HEK293 (cell line): ENCODE data around the gene CBX1.

Experiments
- BCL6B ChIP-seq: fragments of 450-650 bp; formaldehyde crosslinking; IDR thresholded peaks from 2 replicates; pipeline ENCODE4 v1.5.1; 2017; ENCODE audit warnings: missing biosample characterization, missing genetic modification characterization
- GLIS1 ChIP-seq: fragments of 450-650 bp; formaldehyde crosslinking; IDR thresholded peaks from 2 replicates; pipeline ENCODE4 v1.5.1; 2016; ENCODE audit warnings: missing biosample characterization, missing genetic modification characterization
- GLIS2 ChIP-seq: fragments of 450-650 bp; formaldehyde crosslinking; IDR thresholded peaks from 2 replicates; pipeline ENCODE4 v1.5.1; 2016; ENCODE audit warnings: missing biosample characterization, missing genetic modification characterization
- HOXC10 ChIP-seq: sonication (generic); formaldehyde crosslinking; IDR thresholded peaks from 2 replicates; pipeline ENCODE4 v1.8.1; 2023; ENCODE audit warnings: mild to moderate bottlenecking, missing genetic modification reagents
- OVOL3 ChIP-seq: fragments of 450-650 bp; formaldehyde crosslinking; IDR thresholded peaks from 2 replicates; pipeline ENCODE4 v1.5.1; 2016; ENCODE audit warnings: missing biosample characterization, missing genetic modification characterization
- SP2 ChIP-seq: fragments of 450-650 bp; formaldehyde crosslinking; IDR thresholded peaks from 2 replicates; pipeline ENCODE4 v1.5.1; 2016; ENCODE audit warnings: missing biosample characterization, missing genetic modification characterization
- SP7 ChIP-seq: fragments of 450-650 bp; formaldehyde crosslinking; IDR thresholded peaks from 2 replicates; pipeline ENCODE4 v1.5.1; 2016; ENCODE audit warnings: missing biosample characterization, missing genetic modification characterization
- TCF7L2 ChIP-seq: IDR thresholded peaks from 2 replicates; pipeline ENCODE4 v1.6.1; 2011; ENCODE audit warnings: low read depth, mild to moderate bottlenecking, inconsistent platforms, low read length, moderate library complexity, borderline replicate concordance
- WT1 ChIP-seq: fragments of 450-650 bp; formaldehyde crosslinking; IDR thresholded peaks from 2 replicates; pipeline ENCODE4 v1.5.1; 2016; ENCODE audit warnings: missing biosample characterization, missing genetic modification characterization
- ZBTB7A ChIP-seq: fragments of 450-650 bp; formaldehyde crosslinking; IDR thresholded peaks from 2 replicates; pipeline ENCODE4 v1.5.1; 2016; ENCODE audit warnings: low read depth, missing biosample characterization, missing genetic modification characterization
- ZNF148 ChIP-seq: fragments of 450-650 bp; formaldehyde crosslinking; IDR thresholded peaks from 2 replicates; pipeline ENCODE4 v1.5.0; 2017; ENCODE audit warnings: missing biosample characterization, missing genetic modification characterization, borderline replicate concordance
- ZNF184 ChIP-seq: fragments of 450-650 bp; IDR thresholded peaks from 2 replicates; pipeline ENCODE4 v1.5.1; 2018; ENCODE audit warnings: missing biosample characterization, mild to moderate bottlenecking, missing genetic modification characterization
- ZNF202 ChIP-seq: fragments of 450-650 bp; formaldehyde crosslinking; IDR thresholded peaks from 2 replicates; pipeline ENCODE4 v1.5.1; 2016; ENCODE audit warnings: missing biosample characterization, missing genetic modification characterization, borderline replicate concordance
- ZNF274 ChIP-seq, 2 experiments: fragments of 200-500 bp in 1 of 2; fragments of 450-650 bp in 1 of 2; sonication (Bioruptor generic) in 1 of 2; formaldehyde crosslinking in 1 of 2; IDR thresholded peaks; 2 replicates each; pipeline versions ENCODE4 v1.5.1 to v1.6.1; 2014 to 2016; ENCODE audit warnings: borderline replicate concordance in 1 of 2, inconsistent platforms in 1 of 2, low read length in 1 of 2, missing biosample characterization in 1 of 2, missing genetic modification characterization in 1 of 2
- ZNF280D ChIP-seq: fragments of 450-650 bp; formaldehyde crosslinking; IDR thresholded peaks from 2 replicates; pipeline ENCODE4 v1.5.1; 2016; ENCODE audit warnings: missing biosample characterization, missing genetic modification characterization
- ZNF335 ChIP-seq: fragments of 450-650 bp; formaldehyde crosslinking; conservative IDR thresholded peaks from 2 replicates; pipeline ENCODE4 v1.5.1; 2016; ENCODE audit warnings: missing biosample characterization, missing genetic modification characterization
- ZNF37A ChIP-seq: fragments of 450-650 bp; IDR thresholded peaks from 2 replicates; pipeline ENCODE4 v1.5.1; 2018; ENCODE audit warnings: missing biosample characterization, missing genetic modification characterization
- ZNF701 ChIP-seq: fragments of 450-650 bp; formaldehyde crosslinking; IDR thresholded peaks from 2 replicates; pipeline ENCODE4 v1.5.1; 2016; ENCODE audit warnings: missing biosample characterization, missing genetic modification characterization
- ZNF707 ChIP-seq: fragments of 450-650 bp; formaldehyde crosslinking; IDR thresholded peaks from 2 replicates; pipeline ENCODE4 v1.5.1; 2016; ENCODE audit warnings: missing biosample characterization, missing genetic modification characterization
- TF ChIP-seq, protein P1 (sequence below): sonication (generic); formaldehyde crosslinking; IDR thresholded peaks from 2 replicates; pipeline ENCODE4 v1.8.1; 2022; ENCODE audit warnings: mild to moderate bottlenecking, moderate library complexity, missing genetic modification reagents
- TF ChIP-seq, protein P2 (sequence below): fragments of 450-650 bp; formaldehyde crosslinking; IDR thresholded peaks from 2 replicates; pipeline ENCODE4 v1.5.1; 2017; ENCODE audit warnings: missing biosample characterization, missing genetic modification characterization
- TF ChIP-seq, protein P3 (sequence below): fragments of 450-650 bp; formaldehyde crosslinking; IDR thresholded peaks from 2 replicates; pipeline ENCODE4 v1.5.1; 2016; ENCODE audit warnings: missing biosample characterization, missing genetic modification characterization
- TF ChIP-seq, protein P4 (sequence below): fragments of 450-650 bp; formaldehyde crosslinking; conservative IDR thresholded peaks from 2 replicates; pipeline ENCODE4 v1.5.1; 2016; ENCODE audit warnings: low read depth, missing biosample characterization, missing genetic modification characterization

Gene CBX1

DNA sequence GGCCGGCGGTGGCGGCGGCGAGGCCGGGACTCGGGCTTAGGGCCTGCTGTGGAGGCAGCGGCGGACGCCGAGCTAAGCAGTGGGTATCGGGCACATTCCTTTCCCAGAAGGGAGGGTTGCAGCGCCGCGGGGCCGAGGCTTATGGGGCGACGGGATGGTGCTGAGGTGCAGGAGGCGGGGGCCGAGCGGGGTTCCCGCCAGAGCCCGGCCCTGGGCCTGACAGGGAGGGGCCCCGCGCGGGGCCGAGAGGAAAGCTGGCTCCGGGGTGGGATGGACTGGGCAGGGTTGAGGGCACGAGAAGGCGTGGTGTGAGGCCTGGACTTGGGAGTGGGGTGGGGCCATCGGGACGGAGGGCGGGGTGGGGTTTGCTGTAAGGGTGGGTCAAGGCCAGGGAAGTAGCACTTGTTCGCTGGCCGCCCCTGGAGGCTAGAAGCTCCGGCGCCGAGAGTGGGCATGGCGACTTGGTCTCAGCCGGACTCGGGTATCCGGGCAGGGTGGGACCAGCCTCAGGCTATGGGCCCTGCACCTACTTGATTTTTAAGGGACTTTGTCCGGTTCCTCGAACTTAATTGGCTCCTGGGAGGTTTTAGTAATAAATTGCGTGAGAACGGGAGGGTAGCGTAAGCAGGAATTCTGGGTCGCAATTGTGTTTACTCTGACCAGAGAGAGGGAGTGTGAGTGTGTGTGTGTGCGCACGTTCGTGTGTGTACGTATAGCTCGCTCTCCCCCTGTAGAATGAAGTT lies 52.7 kb downstream of the CBX1 start (continued):
- TF ChIP-seq, protein P1, sequence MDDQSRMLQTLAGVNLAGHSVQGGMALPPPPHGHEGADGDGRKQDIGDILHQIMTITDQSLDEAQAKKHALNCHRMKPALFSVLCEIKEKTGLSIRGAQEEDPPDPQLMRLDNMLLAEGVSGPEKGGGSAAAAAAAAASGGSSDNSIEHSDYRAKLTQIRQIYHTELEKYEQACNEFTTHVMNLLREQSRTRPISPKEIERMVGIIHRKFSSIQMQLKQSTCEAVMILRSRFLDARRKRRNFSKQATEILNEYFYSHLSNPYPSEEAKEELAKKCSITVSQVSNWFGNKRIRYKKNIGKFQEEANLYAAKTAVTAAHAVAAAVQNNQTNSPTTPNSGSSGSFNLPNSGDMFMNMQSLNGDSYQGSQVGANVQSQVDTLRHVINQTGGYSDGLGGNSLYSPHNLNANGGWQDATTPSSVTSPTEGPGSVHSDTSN (CRISPR knock-in tag) = peak; percentile 12; the same call in 1 of the 2 replicates
- TF ChIP-seq ZNF701 (tag by site-specific recombination) (no peak), ZNF37A (no peak), SP7 (peak; percentile 64), WT1 (peak; percentile 21; the same call in 1 of the 2 replicates), ZNF202 (tag by site-specific recombination) (no peak), OVOL3 (tag by site-specific recombination) (no peak), ZNF148 (tag by site-specific recombination) (no peak), ZNF274 (IDR thresholded peaks at IDR 0.05; ENCODE audit: low read length) (no peak), ZNF274 (tag by site-specific recombination; IDR thresholded peaks at IDR 0.05; ENCODE audit: borderline replicate concordance) (no peak), ZNF280D (tag by site-specific recombination) (no peak), ZNF707 (no peak), BCL6B (tag by site-specific recombination) (peak; percentile 7; the same call in 1 of the 2 replicates), GLIS2 (peak; percentile 69; the same call in 1 of the 2 replicates), ZNF184 (no peak), HOXC10 (CRISPR knock-in tag) (no peak), ZBTB7A (tag by site-specific recombination) (no peak; the same call in 1 of the 2 replicates), GLIS1 (tag by site-specific recombination) (peak; percentile 40), TCF7L2 (no peak), SP2 (tag by site-specific recombination) (no peak), ZNF335 (tag by site-specific recombination) (peak; percentile 90)
- TF ChIP-seq, protein P2, sequence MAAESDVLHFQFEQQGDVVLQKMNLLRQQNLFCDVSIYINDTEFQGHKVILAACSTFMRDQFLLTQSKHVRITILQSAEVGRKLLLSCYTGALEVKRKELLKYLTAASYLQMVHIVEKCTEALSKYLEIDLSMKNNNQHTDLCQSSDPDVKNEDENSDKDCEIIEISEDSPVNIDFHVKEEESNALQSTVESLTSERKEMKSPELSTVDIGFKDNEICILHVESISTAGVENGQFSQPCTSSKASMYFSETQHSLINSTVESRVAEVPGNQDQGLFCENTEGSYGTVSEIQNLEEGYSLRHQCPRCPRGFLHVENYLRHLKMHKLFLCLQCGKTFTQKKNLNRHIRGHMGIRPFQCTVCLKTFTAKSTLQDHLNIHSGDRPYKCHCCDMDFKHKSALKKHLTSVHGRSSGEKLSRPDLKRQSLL = 0 out of 2 replicates have a peak, but pooled peaks have one; percentile 21
- TF ChIP-seq, protein P3, sequence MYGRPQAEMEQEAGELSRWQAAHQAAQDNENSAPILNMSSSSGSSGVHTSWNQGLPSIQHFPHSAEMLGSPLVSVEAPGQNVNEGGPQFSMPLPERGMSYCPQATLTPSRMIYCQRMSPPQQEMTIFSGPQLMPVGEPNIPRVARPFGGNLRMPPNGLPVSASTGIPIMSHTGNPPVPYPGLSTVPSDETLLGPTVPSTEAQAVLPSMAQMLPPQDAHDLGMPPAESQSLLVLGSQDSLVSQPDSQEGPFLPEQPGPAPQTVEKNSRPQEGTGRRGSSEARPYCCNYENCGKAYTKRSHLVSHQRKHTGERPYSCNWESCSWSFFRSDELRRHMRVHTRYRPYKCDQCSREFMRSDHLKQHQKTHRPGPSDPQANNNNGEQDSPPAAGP = peak; percentile 94
- TF ChIP-seq, protein P4, sequence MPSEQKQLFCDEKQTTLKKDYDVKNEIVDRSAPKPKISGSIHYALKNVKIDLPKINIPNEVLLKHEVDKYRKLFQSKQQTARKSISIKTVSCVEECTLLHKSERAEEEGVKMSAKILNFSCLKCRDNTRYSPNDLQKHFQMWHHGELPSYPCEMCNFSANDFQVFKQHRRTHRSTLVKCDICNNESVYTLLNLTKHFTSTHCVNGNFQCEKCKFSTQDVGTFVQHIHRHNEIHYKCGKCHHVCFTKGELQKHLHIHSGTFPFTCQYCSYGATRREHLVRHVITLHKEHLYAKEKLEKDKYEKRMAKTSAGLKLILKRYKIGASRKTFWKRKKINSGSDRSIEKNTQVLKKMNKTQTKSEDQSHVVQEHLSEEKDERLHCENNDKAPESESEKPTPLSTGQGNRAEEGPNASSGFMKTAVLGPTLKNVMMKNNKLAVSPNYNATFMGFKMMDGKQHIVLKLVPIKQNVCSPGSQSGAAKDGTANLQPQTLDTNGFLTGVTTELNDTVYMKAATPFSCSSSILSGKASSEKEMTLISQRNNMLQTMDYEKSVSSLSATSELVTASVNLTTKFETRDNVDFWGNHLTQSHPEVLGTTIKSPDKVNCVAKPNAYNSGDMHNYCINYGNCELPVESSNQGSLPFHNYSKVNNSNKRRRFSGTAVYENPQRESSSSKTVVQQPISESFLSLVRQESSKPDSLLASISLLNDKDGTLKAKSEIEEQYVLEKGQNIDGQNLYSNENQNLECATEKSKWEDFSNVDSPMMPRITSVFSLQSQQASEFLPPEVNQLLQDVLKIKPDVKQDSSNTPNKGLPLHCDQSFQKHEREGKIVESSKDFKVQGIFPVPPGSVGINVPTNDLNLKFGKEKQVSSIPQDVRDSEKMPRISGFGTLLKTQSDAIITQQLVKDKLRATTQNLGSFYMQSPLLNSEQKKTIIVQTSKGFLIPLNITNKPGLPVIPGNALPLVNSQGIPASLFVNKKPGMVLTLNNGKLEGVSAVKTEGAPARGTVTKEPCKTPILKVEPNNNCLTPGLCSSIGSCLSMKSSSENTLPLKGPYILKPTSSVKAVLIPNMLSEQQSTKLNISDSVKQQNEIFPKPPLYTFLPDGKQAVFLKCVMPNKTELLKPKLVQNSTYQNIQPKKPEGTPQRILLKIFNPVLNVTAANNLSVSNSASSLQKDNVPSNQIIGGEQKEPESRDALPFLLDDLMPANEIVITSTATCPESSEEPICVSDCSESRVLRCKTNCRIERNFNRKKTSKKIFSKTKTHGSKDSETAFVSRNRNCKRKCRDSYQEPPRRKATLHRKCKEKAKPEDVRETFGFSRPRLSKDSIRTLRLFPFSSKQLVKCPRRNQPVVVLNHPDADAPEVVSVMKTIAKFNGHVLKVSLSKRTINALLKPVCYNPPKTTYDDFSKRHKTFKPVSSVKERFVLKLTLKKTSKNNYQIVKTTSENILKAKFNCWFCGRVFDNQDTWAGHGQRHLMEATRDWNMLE (tag by site-specific recombination) = no peak
